Ascending aorta (tissue), 2 donors: Measurements from ENCODE around the gene GOLPH3. TPM values are rescaled to one million over a fixed set of nuclear protein-coding genes. Genes with fewer than 3 reads are reported as not detected.
A peak's percentile ranks its signal among the peaks of the same experiment; 100 is the strongest.

Experiments used
- DNase-seq, 2 donors: peaks; one replicate each; pipeline ENCODE4 v3.0.0-alpha.2; 2019; ENCODE audit warnings: low spot score in 2 of 2
- H3K27ac ChIP-seq, 2 donors: fragments of 200-600 bp; sonication (generic); one replicate each; pipeline ENCODE4 v1.5.1; 2016 to 2017; ENCODE audit warnings: mild to moderate bottlenecking in 1 of 2
- H3K27me3 ChIP-seq: fragments of 200-600 bp; sonication (generic); one replicate; pipeline ENCODE4 v1.5.1; 2017
- H3K36me3 ChIP-seq, 2 donors: fragments of 200-600 bp; sonication (generic); one replicate each; pipeline ENCODE4 v1.5.1; 2016
- H3K4me1 ChIP-seq, 2 donors: fragments of 200-600 bp; sonication (generic); one replicate each; pipeline ENCODE4 v1.5.1; 2016 to 2017; ENCODE audit warnings: mild to moderate bottlenecking in 1 of 2
- H3K4me3 ChIP-seq, 2 donors: fragments of 200-600 bp; sonication (generic); one replicate each; pipeline ENCODE4 v1.5.1; 2016 to 2017; ENCODE audit warnings: mild to moderate bottlenecking in 1 of 2
- H3K9me3 ChIP-seq, 2 donors: fragments of 200-600 bp; sonication (generic); one replicate each; pipeline ENCODE4 v1.5.1; 2016
- intact Hi-C: fragments of 100-400 bp; cut with DNase I; formaldehyde crosslinking; loops from one replicate; pipeline ENCODE4 v1.15.1; 2023
- total RNA-seq: library from RNA; depleted of rRNA; stranded (reverse); fragments of >200 nt; gene quantifications from one replicate; pipeline ENCODE4 v1.1.0, GENCODE V29; 2016
- TF ChIP-seq, protein P1 (sequence below), 3 experiments: fragments of 200-600 bp in 2 of 3; fragments of 450-650 bp in 1 of 3; sonication (generic) in 2 of 3; IDR thresholded peaks; one replicate each; pipeline ENCODE4 v1.5.1; 2016 to 2019; ENCODE audit warnings: antibody characterized with exemption in 3 of 3, mild to moderate bottlenecking in 1 of 3, moderate library complexity in 1 of 3

Gene GOLPH3
- total RNA-seq, 1 donor from 2014 or later: 171 TPM

DNA sequence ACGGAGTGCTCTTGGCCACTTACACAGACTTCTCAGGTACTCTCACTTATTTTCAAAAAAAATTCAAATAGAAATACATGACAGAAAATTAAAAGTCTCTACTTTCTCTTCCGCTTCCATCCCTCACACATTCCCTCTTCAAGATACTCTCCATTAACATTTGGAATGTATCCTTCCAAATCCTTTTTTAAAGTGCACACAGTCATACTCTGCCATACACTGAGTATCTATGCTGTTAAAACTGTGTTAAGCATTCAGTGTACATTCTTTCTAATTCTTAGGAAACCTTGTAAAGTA lies 15.5 kb downstream of the GOLPH3 start:
- no peak for DNase-seq
- intact Hi-C loops: no loop called here
- Histone ChIP-seq H3K4me3 (no peak overlapping the region), H3K36me3 (no peaks in the 10 kb centered on the region), H3K4me1 (peaks cover 0 to 11% of the 10 kb centered on the region in 2 donors), H3K9me3 (no peaks in the 10 kb centered on the region), H3K27me3 (no peaks in the 10 kb centered on the region), H3K27ac (no peak overlapping the region)
- TF ChIP-seq, protein P1, sequence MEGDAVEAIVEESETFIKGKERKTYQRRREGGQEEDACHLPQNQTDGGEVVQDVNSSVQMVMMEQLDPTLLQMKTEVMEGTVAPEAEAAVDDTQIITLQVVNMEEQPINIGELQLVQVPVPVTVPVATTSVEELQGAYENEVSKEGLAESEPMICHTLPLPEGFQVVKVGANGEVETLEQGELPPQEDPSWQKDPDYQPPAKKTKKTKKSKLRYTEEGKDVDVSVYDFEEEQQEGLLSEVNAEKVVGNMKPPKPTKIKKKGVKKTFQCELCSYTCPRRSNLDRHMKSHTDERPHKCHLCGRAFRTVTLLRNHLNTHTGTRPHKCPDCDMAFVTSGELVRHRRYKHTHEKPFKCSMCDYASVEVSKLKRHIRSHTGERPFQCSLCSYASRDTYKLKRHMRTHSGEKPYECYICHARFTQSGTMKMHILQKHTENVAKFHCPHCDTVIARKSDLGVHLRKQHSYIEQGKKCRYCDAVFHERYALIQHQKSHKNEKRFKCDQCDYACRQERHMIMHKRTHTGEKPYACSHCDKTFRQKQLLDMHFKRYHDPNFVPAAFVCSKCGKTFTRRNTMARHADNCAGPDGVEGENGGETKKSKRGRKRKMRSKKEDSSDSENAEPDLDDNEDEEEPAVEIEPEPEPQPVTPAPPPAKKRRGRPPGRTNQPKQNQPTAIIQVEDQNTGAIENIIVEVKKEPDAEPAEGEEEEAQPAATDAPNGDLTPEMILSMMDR (IDR thresholded peaks at IDR 0.05): no peak

DNA sequence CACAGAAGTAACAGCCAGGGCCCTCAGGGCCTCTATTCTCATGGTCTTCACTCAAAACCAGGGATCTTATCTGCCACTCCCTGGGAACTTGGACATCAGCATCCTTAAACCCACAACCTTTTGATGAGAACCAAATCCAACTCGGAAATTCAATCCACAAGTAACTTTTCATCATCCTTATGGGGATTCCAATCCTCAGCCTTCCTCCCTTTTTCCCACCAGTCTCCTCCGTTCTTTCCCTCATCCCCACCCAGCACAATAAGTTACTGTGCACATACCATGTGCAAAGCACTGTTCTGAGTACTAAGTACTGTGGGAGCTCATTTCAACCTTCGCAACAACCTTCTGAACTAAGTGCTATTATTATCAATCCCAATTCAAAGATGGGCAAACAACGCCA lies 17.0 kb downstream of the GOLPH3 start:
- no peaks in the 10 kb centered on the region for H3K36me3 ChIP-seq
- DNase-seq: no peak
- H3K27ac ChIP-seq: no peak overlapping the region
- no peak overlapping the region for H3K4me3 ChIP-seq
- H3K27me3 ChIP-seq: no peaks in the 10 kb centered on the region
- intact Hi-C loops: no loop called here
- H3K9me3 ChIP-seq: no peaks in the 10 kb centered on the region
- H3K4me1 ChIP-seq: peaks cover 0 to 25% of the 10 kb centered on the region in 2 donors
- TF ChIP-seq, protein P1 (IDR thresholded peaks at IDR 0.05): no peak

DNA sequence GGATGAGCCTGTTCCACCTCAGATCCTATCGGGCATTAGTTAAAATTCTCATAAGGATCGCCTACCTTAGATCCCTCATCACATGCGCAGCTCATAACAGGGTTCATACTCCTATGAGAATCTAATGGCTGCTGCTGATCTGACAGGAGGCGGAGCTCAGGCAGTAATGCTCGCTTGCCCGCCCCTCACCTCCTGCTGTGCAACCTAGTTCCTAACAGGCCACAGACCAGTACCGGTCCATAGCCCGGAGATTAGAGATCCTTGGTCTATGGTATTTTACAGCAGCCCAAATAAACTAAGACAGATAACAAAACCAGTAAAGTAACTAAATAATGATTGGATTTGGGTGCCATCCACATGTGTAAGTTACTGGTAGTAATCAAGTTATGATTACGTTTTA lies 17.5 kb downstream of the GOLPH3 start:
- Histone ChIP-seq H3K9me3 (no peaks in the 10 kb centered on the region), H3K4me1 (peaks cover 0 to 27% of the 10 kb centered on the region in 2 donors), H3K36me3 (no peaks in the 10 kb centered on the region), H3K4me3 (no peak overlapping the region), H3K27ac (no peak overlapping the region), H3K27me3 (no peaks in the 10 kb centered on the region)
- TF ChIP-seq, protein P1 (IDR thresholded peaks at IDR 0.05): no peak
- intact Hi-C loops: no loop called here
- no peak for DNase-seq

DNA sequence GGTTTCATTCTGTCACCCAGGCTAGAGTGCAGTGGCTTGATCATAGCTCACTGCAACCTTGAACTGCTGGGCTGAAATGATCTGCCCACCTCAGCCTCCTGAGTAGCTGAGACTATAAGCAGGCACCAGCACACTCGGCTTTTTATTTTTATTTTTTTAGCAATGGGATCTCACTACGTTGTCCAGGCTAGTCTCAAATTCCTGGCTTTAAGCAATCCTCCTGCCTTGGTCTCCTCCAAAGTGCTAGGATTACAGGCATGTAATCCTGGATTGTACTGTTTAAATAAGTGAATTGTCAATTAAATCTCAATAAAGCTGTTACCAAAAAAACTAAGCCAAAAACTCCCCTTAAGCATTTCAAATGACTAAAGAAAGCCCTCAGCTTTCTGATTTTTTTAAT lies 18.9 kb downstream of the GOLPH3 start:
- no peaks in the 10 kb centered on the region for H3K36me3 ChIP-seq
- H3K27me3 ChIP-seq: no peaks in the 10 kb centered on the region
- peaks cover 0 to 27% of the 10 kb centered on the region in 2 donors for H3K4me1 ChIP-seq
- TF ChIP-seq, protein P1 (IDR thresholded peaks at IDR 0.05): no peak
- intact Hi-C loops: no loop called here
- H3K9me3 ChIP-seq: no peaks in the 10 kb centered on the region
- H3K27ac ChIP-seq: no peak overlapping the region
- no peak for DNase-seq
- H3K4me3 ChIP-seq: no peak overlapping the region

DNA sequence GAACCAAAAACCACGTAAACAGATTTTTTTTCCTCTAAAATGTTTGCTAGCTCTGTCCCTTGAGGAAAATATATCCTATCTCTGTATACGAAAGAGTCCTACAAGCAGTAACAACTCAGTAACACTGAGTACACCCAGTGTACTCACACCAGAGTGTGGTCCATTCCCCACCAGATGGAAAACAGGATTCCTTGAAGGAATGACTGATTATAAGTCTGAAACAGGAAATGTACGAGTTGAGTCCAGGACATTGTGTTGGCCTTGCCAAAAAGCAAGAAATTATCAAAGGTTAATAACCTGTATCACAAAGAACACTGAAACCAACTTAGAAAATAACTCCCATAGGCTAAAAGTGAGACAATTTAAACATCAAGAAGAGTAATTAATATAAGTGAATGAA lies 20.4 kb downstream of the GOLPH3 start:
- Histone ChIP-seq H3K4me1 (peaks cover 0 to 32% of the 10 kb centered on the region in 2 donors), H3K36me3 (no peaks in the 10 kb centered on the region), H3K27ac (peak overlapping the region in 1 of 2 donors; percentile 21), H3K9me3 (no peaks in the 10 kb centered on the region), H3K27me3 (no peaks in the 10 kb centered on the region), H3K4me3 (no peak overlapping the region)
- intact Hi-C loops: no loop called here
- DNase-seq: no peak
- TF ChIP-seq, protein P1 (IDR thresholded peaks at IDR 0.05): no peak

DNA sequence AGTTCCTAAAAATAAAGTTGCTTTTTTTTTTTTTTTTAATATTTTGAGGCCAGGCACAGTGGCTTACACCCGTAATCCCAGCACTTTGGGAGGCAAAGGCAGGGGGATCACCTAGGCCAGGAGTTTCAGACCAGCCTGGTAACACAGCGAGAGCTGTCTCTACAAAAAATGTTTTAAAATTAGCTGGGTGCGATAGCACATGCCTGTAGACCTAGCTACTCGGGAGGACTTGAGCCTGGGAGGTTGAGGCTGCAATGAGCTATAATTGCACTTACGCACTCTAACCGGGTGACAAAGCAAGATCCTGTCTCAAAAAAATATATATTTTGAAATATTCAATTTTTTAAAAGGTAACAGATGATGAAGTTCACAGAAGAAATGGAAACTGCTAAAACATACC lies 22.9 kb downstream of the GOLPH3 start:
- DNase-seq: no peak
- Histone ChIP-seq H3K4me3 (no peak overlapping the region), H3K27ac (no peak overlapping the region), H3K9me3 (no peaks in the 10 kb centered on the region), H3K4me1 (peaks cover 0 to 28% of the 10 kb centered on the region in 2 donors), H3K27me3 (no peaks in the 10 kb centered on the region), H3K36me3 (no peaks in the 10 kb centered on the region)
- TF ChIP-seq, protein P1 (IDR thresholded peaks at IDR 0.05): no peak
- intact Hi-C loops: no loop called here
